GM19328 (cell line): ENCODE results near the gene NOL8.
A peak's percentile ranks its signal among the peaks of the same experiment; 100 is the strongest.

Source experiments
- ATAC-seq: cut with Tn5 transposase; IDR thresholded peaks from one replicate; pipeline ENCODE4 v1.9.1; 2021; ENCODE audit warnings: mild to moderate bottlenecking, moderate library complexity; ENCODE audit not compliant: unreplicated experiment

The NOL8 gene

GRCh38 chr9:92325269-92325990 is at the start of gene NOL8, which contains the start of gene CENPP:
Gene NOL8, minus strand, starts transcription at chr9:92325350. Its CDS starts 1,189 bp downstream, at chr9:92324161.
Gene CENPP, plus strand, starts transcription at chr9:92325953.
- peak; percentile 93 for ATAC-seq

GRCh38 chr9:92373167-92373566 is 48.0 kb upstream of the NOL8 start:
- ATAC-seq, result no peak

GRCh38 chr9:92369075-92369474 is 43.9 kb upstream of the NOL8 start:
- ATAC-seq, result no peak

GRCh38 chr9:92360083-92360482 is 34.9 kb upstream of the NOL8 start:
- no peak for ATAC-seq

- ATAC-seq, result no peak
These were observed 34.3 kb upstream of the NOL8 start for GRCh38 chr9:92359394-92359995.

- no peak for ATAC-seq
These were observed 27.9 kb upstream of the NOL8 start for GRCh38 chr9:92353051-92353450.

- no peak for ATAC-seq
These were observed 25.6 kb upstream of the NOL8 start for GRCh38 chr9:92350740-92351133.

- no peak for ATAC-seq
These were observed 24.9 kb upstream of the NOL8 start for GRCh38 chr9:92349771-92350739.

GRCh38 chr9:92345582-92345981 is 20.4 kb upstream of the NOL8 start:
- ATAC-seq, result no peak

GRCh38 chr9:92342825-92343488 is 17.8 kb upstream of the NOL8 start:
- ATAC-seq, result no peak

GRCh38 chr9:92341578-92341977 is 16.4 kb upstream of the NOL8 start:
- ATAC-seq, result no peak

- ATAC-seq, result no peak
These were observed 8.1 kb upstream of the NOL8 start for GRCh38 chr9:92333282-92333634.

- no peak for ATAC-seq
These were observed 7.6 kb upstream of the NOL8 start for GRCh38 chr9:92332577-92333281.

- ATAC-seq, result no peak
These were observed 3.1 kb upstream of the NOL8 start for GRCh38 chr9:92328225-92328624.

GRCh38 chr9:92327283-92327850 is 2.2 kb upstream of the NOL8 start:
- ATAC-seq, result no peak

- ATAC-seq, result no peak
These were observed 896 bp upstream of the NOL8 start for GRCh38 chr9:92325991-92326500.

- peak; percentile 4 for ATAC-seq
These were observed 271 bp downstream of the NOL8 start for GRCh38 chr9:92324889-92325268.

- ATAC-seq, result no peak
These were observed 719 bp downstream of the NOL8 start for GRCh38 chr9:92324431-92324830.

GRCh38 chr9:92315456-92315855 is 9.7 kb downstream of the NOL8 start:
- ATAC-seq, result no peak

GRCh38 chr9:92313624-92314012 is 11.5 kb downstream of the NOL8 start:
- ATAC-seq, result no peak
